ENCODE measurements around the gene NNT.

The NNT gene

DNA sequence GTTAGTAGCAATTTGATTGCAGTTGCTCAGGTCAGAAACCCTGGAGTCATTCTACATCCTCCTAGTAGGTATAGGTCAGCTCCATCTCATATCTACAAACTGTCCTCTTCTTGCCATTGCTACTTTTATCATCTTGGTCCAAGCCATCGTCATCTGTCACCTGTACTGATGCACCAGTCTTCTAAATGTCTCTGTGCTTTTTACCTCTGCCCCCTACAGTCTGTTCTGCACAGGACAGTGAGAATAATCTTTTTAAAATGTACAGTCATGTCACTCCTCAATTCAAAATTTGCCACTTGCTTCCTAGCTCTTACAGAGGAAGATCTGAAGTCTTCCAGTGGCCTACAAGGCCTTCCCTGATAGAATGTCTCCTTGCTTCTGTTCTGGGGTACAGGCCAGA is 6.8 kb downstream of the NNT start:
- CTCF ChIA-PET = interaction anchor here (0.8 to 1.3 kb wide), 2 partner anchors 14 to 22 kb away, joined by 3 read pairs; no protein-coding TSS in a partner anchor
- Histone ChIP-seq H3K36me3 (ENCODE audit: control insufficient read depth in 4 of 4, insufficient read depth in 4 of 4, low read length in 3 of 4) (peaks cover 21 to 70% (median 50%) of the 10 kb centered on the region in 4 experiments), H3K27ac (ENCODE audit: insufficient read depth in 1 of 2, low read depth in 1 of 2, low read length in 2 of 2, poor library complexity in 1 of 2, severe bottlenecking in 2 of 2) (no peak overlapping the region), H3K4me3 (ENCODE audit: control insufficient read depth in 1 of 7, extremely low read depth in 1 of 7, insufficient read depth in 4 of 7, low read depth in 2 of 7, low read length in 6 of 7) (no peak overlapping the region), H3K9me3 (ENCODE audit: control extremely low read depth in 1 of 5, control insufficient read depth in 4 of 5, insufficient read depth in 2 of 5, low read depth in 1 of 5, low read length in 4 of 5) (peaks cover 0 to 2% (median 0%) of the 10 kb centered on the region in 5 experiments), H3K27me3 (replicated peaks in 2 of 5; ENCODE audit: control insufficient read depth in 4 of 5, insufficient read depth in 5 of 5, low read length in 4 of 5) (no peaks in the 10 kb centered on the region), H3K4me1 (ENCODE audit: control extremely low read depth in 1 of 4, control insufficient read depth in 4 of 4, insufficient read depth in 4 of 4, low read length in 3 of 4) (peaks cover 0 to 2% (median under 1%) of the 10 kb centered on the region in 4 experiments)
- 100% methylated on average over 1 of the region's 1 CpG for WGBS (ENCODE audit: insufficient coverage)
- POLR2A ChIA-PET = no interaction called here
- DNase-seq = peak in 2 of 3 donors; percentile 24 to 33

DNA sequence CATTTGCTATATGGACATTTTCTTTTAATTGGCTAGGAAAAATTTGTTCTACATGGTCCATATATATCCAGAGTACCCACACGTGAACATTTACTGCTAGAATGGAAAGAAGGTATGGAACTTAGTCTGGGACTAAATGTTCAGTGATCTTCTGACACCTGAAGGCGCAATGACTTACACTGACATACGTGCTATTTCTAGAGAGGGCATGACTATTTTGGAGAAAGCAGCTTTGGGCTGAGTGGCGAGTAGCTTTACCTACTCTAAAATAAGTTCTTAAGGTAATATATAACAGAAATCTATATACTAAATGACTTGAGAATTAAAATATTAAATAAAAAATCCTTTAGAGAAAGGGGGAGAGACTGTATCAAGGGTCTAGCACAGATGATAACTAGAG is 10.4 kb downstream of the NNT start:
- Histone ChIP-seq H3K36me3 (ENCODE audit: control insufficient read depth in 4 of 4, insufficient read depth in 4 of 4, low read length in 3 of 4) (peaks cover 32 to 75% (median 58%) of the 10 kb centered on the region in 4 experiments), H3K27me3 (replicated peaks in 2 of 5; ENCODE audit: control insufficient read depth in 4 of 5, insufficient read depth in 5 of 5, low read length in 4 of 5) (no peaks in the 10 kb centered on the region), H3K9me3 (ENCODE audit: control extremely low read depth in 1 of 5, control insufficient read depth in 4 of 5, insufficient read depth in 2 of 5, low read depth in 1 of 5, low read length in 4 of 5) (no peaks in the 10 kb centered on the region), H3K27ac (ENCODE audit: insufficient read depth in 1 of 2, low read depth in 1 of 2, low read length in 2 of 2, poor library complexity in 1 of 2, severe bottlenecking in 2 of 2) (no peak overlapping the region), H3K4me3 (ENCODE audit: control insufficient read depth in 1 of 7, extremely low read depth in 1 of 7, insufficient read depth in 4 of 7, low read depth in 2 of 7, low read length in 6 of 7) (no peak overlapping the region), H3K4me1 (ENCODE audit: control extremely low read depth in 1 of 4, control insufficient read depth in 4 of 4, insufficient read depth in 4 of 4, low read length in 3 of 4) (no peaks in the 10 kb centered on the region)
- DNase-seq = no peak
- WGBS (ENCODE audit: insufficient coverage) = 60% methylated on average over 1 of the region's 4 CpGs
- POLR2A ChIA-PET = no interaction called here
- CTCF ChIA-PET = no interaction called here

DNA sequence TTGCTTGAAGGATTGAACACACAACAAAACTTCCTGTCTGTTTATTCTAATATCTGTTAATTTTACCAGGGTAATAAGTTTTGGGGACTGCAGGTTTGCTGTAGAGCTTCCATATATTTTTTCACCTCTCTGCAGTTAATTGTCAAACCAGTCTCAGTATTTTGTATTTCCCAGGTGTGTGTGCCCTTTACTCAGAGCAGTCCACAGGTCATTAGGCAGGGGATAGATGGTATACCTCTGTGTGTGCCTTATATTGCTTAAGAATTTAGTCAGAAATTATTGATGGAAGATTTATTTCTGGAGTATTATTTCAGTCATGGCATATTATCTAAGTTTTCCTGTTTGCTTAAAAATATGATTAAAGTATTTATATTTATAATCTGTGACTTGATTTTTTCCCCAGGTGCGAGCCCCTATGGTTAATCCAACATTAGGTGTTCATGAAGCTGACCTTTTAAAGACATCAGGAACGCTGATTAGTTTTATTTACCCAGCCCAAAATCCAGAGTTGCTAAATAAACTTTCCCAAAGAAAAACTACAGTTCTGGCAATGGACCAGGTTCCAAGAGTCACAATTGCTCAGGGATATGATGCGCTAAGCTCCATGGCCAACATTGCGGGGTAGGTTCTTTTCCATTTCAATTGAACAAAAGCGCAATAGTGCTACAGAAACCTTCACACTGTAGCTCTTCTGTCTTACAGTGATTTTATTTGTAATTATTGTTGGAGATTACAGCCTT is 12.6 kb downstream of the NNT start:
- DNase-seq = no peak
- H3K9me3 ChIP-seq (ENCODE audit: control extremely low read depth in 1 of 5, control insufficient read depth in 4 of 5, insufficient read depth in 2 of 5, low read depth in 1 of 5, low read length in 4 of 5) = no peaks in the 10 kb centered on the region
- H3K4me1 ChIP-seq (ENCODE audit: control extremely low read depth in 1 of 4, control insufficient read depth in 4 of 4, insufficient read depth in 4 of 4, low read length in 3 of 4) = no peaks in the 10 kb centered on the region
- H3K4me3 ChIP-seq (ENCODE audit: control insufficient read depth in 1 of 7, extremely low read depth in 1 of 7, insufficient read depth in 4 of 7, low read depth in 2 of 7, low read length in 6 of 7) = no peak overlapping the region
- no peaks in the 10 kb centered on the region for H3K27me3 ChIP-seq (replicated peaks in 2 of 5; ENCODE audit: control insufficient read depth in 4 of 5, insufficient read depth in 5 of 5, low read length in 4 of 5)
- H3K27ac ChIP-seq (ENCODE audit: insufficient read depth in 1 of 2, low read depth in 1 of 2, low read length in 2 of 2, poor library complexity in 1 of 2, severe bottlenecking in 2 of 2) = no peak overlapping the region
- POLR2A ChIA-PET = no interaction called here
- CTCF ChIA-PET = interaction anchor here (0.6 to 2.9 kb wide), 3 partner anchors 10 to 15 kb away, joined by 3 to 14 read pairs (median 5); no protein-coding TSS in a partner anchor
- peaks cover 34 to 72% (median 54%) of the 10 kb centered on the region in 4 experiments for H3K36me3 ChIP-seq (ENCODE audit: control insufficient read depth in 4 of 4, insufficient read depth in 4 of 4, low read length in 3 of 4)
- 100% methylated on average over 2 of the region's 5 CpGs for WGBS (ENCODE audit: insufficient coverage)

DNA sequence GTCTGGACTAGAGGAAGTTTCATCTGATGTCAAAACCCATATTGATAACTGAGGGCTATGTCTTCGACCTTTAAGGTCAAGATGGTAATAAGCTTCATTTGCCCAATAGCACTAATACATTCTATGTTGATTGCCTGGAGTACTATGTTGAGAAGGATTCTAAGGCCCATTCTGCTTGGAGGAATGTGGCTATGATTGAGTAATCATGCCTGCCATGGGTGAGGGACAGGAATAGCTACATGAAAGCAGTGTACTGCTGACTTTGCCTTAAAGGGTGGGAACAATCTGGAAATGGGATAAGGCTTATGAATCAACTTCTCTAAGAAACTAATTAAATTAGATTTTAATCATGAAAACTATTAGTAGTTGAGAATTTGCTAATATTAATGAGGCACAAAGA is 13.6 kb downstream of the NNT start:
- H3K9me3 ChIP-seq (ENCODE audit: control extremely low read depth in 1 of 5, control insufficient read depth in 4 of 5, insufficient read depth in 2 of 5, low read depth in 1 of 5, low read length in 4 of 5) = no peaks in the 10 kb centered on the region
- H3K4me3 ChIP-seq (ENCODE audit: control insufficient read depth in 1 of 7, extremely low read depth in 1 of 7, insufficient read depth in 4 of 7, low read depth in 2 of 7, low read length in 6 of 7) = no peak overlapping the region
- DNase-seq = no peak
- H3K4me1 ChIP-seq (ENCODE audit: control extremely low read depth in 1 of 4, control insufficient read depth in 4 of 4, insufficient read depth in 4 of 4, low read length in 3 of 4) = no peaks in the 10 kb centered on the region
- H3K27me3 ChIP-seq (replicated peaks in 2 of 5; ENCODE audit: control insufficient read depth in 4 of 5, insufficient read depth in 5 of 5, low read length in 4 of 5) = no peaks in the 10 kb centered on the region
- peaks cover 29 to 71% (median 49%) of the 10 kb centered on the region in 4 experiments for H3K36me3 ChIP-seq (ENCODE audit: control insufficient read depth in 4 of 4, insufficient read depth in 4 of 4, low read length in 3 of 4)
- CTCF ChIA-PET = interaction anchor here (1.1 to 2.9 kb wide), 2 partner anchors 9 to 15 kb away, joined by 3 to 14 read pairs; no protein-coding TSS in a partner anchor
- no peak overlapping the region for H3K27ac ChIP-seq (ENCODE audit: insufficient read depth in 1 of 2, low read depth in 1 of 2, low read length in 2 of 2, poor library complexity in 1 of 2, severe bottlenecking in 2 of 2)
- WGBS (ENCODE audit: insufficient coverage) = 100% methylated on average over 1 of the region's 1 CpG
- POLR2A ChIA-PET = no interaction called here

DNA sequence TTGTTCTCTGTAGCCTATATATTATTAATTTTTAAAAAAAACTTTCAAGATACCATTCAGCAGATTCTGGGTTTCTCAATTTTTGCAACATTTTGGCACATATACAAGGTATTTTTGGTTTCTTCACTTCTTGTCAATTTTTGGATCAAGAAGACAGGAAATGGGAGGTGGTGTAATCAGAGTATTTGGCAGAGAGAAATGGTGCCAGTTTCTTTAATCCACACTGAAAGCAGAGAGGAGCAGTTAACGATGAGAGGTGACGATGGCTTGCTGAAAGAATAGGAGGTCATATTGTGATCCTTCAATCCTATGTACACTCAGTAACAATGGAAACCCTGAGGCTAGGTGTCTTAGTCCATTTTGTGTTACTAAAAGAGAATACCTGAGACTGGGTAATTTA is 16.4 kb downstream of the NNT start:
- CTCF ChIA-PET = interaction anchor here (5.8 kb wide), 1 partner anchor 12 kb away, joined by 27 read pairs; no protein-coding TSS in a partner anchor
- H3K27me3 ChIP-seq (replicated peaks in 2 of 5; ENCODE audit: control insufficient read depth in 4 of 5, insufficient read depth in 5 of 5, low read length in 4 of 5) = no peaks in the 10 kb centered on the region
- peaks cover 13 to 74% (median 39%) of the 10 kb centered on the region in 4 experiments for H3K36me3 ChIP-seq (ENCODE audit: control insufficient read depth in 4 of 4, insufficient read depth in 4 of 4, low read length in 3 of 4)
- H3K27ac ChIP-seq (ENCODE audit: insufficient read depth in 1 of 2, low read depth in 1 of 2, low read length in 2 of 2, poor library complexity in 1 of 2, severe bottlenecking in 2 of 2) = no peak overlapping the region
- H3K9me3 ChIP-seq (ENCODE audit: control extremely low read depth in 1 of 5, control insufficient read depth in 4 of 5, insufficient read depth in 2 of 5, low read depth in 1 of 5, low read length in 4 of 5) = no peaks in the 10 kb centered on the region
- no CpG with 5 or more reads among the region's 2 CpGs for WGBS (ENCODE audit: insufficient coverage)
- H3K4me1 ChIP-seq (ENCODE audit: control extremely low read depth in 1 of 4, control insufficient read depth in 4 of 4, insufficient read depth in 4 of 4, low read length in 3 of 4) = no peaks in the 10 kb centered on the region
- H3K4me3 ChIP-seq (ENCODE audit: control insufficient read depth in 1 of 7, extremely low read depth in 1 of 7, insufficient read depth in 4 of 7, low read depth in 2 of 7, low read length in 6 of 7) = no peak overlapping the region
- no peak for DNase-seq
- POLR2A ChIA-PET = interaction anchor here (0.7 kb wide), 1 partner anchor 11 kb away, joined by 3 read pairs; no protein-coding TSS in a partner anchor

DNA sequence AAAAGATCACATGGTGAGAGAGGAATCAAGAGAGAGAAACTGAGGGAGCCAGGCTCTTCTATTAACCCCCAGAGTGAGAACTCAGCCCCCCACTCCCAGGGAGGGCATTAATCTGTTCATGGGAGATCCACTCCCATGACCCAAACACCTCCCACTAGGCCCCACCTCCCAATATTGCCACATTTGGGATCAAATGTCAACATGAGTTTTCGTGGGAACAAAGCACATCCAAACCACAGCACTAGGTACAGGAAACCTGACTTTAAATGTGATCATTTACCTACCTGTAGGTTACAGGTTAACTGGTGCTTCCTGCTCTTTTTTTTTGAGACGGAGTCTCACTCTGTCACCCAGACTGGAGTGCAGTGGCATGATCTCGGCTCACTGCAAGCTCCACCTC is 16.9 kb downstream of the NNT start:
- WGBS (ENCODE audit: insufficient coverage) = 93% methylated on average over 3 of the region's 3 CpGs
- CTCF ChIA-PET = interaction anchor here (1.3 to 5.8 kb wide), 2 partner anchors 11 to 30 kb away, joined by 3 to 27 read pairs; no protein-coding TSS in a partner anchor

DNA sequence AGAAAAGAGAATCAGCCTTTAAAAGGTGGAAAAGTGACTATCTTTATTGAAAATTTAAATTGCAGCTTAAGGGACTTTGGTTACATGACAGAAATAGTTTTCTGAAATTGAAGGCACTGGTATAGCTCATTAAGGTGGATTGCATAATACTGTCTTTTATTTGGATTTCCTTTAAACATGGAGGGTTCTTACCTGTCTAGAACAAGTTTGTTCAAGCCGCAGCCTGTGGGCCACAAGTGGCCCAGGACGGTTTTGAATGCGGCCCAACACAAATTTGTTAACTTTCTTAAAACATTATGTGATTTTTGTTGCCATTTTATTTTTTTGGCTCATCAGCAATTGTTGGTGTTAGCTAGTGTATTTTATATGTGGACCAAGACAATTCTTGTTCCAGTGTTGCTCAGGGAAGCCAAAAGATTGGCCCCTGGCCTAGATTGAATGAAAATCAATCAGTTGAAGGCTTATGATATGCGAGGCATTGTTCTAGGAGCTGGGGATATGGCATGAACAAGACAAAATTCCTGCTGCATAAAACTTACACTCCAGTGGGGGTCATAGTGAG is 18.0 kb downstream of the NNT start:
- 86% methylated on average over 1 of the region's 4 CpGs for WGBS (ENCODE audit: insufficient coverage)

More for the DNA sequence above, 16.9 kb downstream of the NNT start:
- no peak overlapping the region for H3K27ac ChIP-seq (ENCODE audit: insufficient read depth in 1 of 2, low read depth in 1 of 2, low read length in 2 of 2, poor library complexity in 1 of 2, severe bottlenecking in 2 of 2)
- no peak overlapping the region for H3K4me3 ChIP-seq (ENCODE audit: control insufficient read depth in 1 of 7, extremely low read depth in 1 of 7, insufficient read depth in 4 of 7, low read depth in 2 of 7, low read length in 6 of 7)
- H3K27me3 ChIP-seq (replicated peaks in 2 of 5; ENCODE audit: control insufficient read depth in 4 of 5, insufficient read depth in 5 of 5, low read length in 4 of 5) = no peaks in the 10 kb centered on the region
- peaks cover 12 to 72% (median 39%) of the 10 kb centered on the region in 4 experiments for H3K36me3 ChIP-seq (ENCODE audit: control insufficient read depth in 4 of 4, insufficient read depth in 4 of 4, low read length in 3 of 4)
- no peaks in the 10 kb centered on the region for H3K4me1 ChIP-seq (ENCODE audit: control extremely low read depth in 1 of 4, control insufficient read depth in 4 of 4, insufficient read depth in 4 of 4, low read length in 3 of 4)
- no peak for DNase-seq
- no peaks in the 10 kb centered on the region for H3K9me3 ChIP-seq (ENCODE audit: control extremely low read depth in 1 of 5, control insufficient read depth in 4 of 5, insufficient read depth in 2 of 5, low read depth in 1 of 5, low read length in 4 of 5)
- POLR2A ChIA-PET = interaction anchor here (0.9 kb wide), 1 partner anchor 17 kb away, joined by 3 read pairs; the partner anchor contains the start of gene NNT

More for the DNA sequence above, 18.0 kb downstream of the NNT start:
- ChIA-PET POLR2A (interaction anchor here (0.5 kb wide), 1 partner anchor 392 kb away, joined by 4 read pairs; no protein-coding TSS in a partner anchor), CTCF (interaction anchor here (0.7 to 5.8 kb wide), 3 partner anchors 10 to 31 kb away, joined by 3 to 27 read pairs (median 4); no protein-coding TSS in a partner anchor)
- no peaks in the 10 kb centered on the region for H3K4me1 ChIP-seq (ENCODE audit: control extremely low read depth in 1 of 4, control insufficient read depth in 4 of 4, insufficient read depth in 4 of 4, low read length in 3 of 4)
- no peak overlapping the region for H3K4me3 ChIP-seq (ENCODE audit: control insufficient read depth in 1 of 7, extremely low read depth in 1 of 7, insufficient read depth in 4 of 7, low read depth in 2 of 7, low read length in 6 of 7)
- no peak for DNase-seq
- H3K9me3 ChIP-seq (ENCODE audit: control extremely low read depth in 1 of 5, control insufficient read depth in 4 of 5, insufficient read depth in 2 of 5, low read depth in 1 of 5, low read length in 4 of 5) = no peaks in the 10 kb centered on the region
- H3K27me3 ChIP-seq (replicated peaks in 2 of 5; ENCODE audit: control insufficient read depth in 4 of 5, insufficient read depth in 5 of 5, low read length in 4 of 5) = no peaks in the 10 kb centered on the region
- no peak overlapping the region for H3K27ac ChIP-seq (ENCODE audit: insufficient read depth in 1 of 2, low read depth in 1 of 2, low read length in 2 of 2, poor library complexity in 1 of 2, severe bottlenecking in 2 of 2)
- peaks cover 9 to 63% (median 34%) of the 10 kb centered on the region in 4 experiments for H3K36me3 ChIP-seq (ENCODE audit: control insufficient read depth in 4 of 4, insufficient read depth in 4 of 4, low read length in 3 of 4)

Measured in common myeloid progenitor, CD34-positive (primary cell).